H1 (cell line): ENCODE measurements around the gene FGF1. TPM values are rescaled to one million over a fixed set of nuclear protein-coding genes. Genes with fewer than 3 reads are reported as not detected.

ENCODE experiments used
- ASH2L ChIP-seq: fragments of 200-600, 300-600 bp; sonication (generic); IDR thresholded peaks from one replicate; pipeline ENCODE4 v1.7.1; 2017; ENCODE audit warnings: low read length
- BCL11A ChIP-seq, 2 experiments: IDR thresholded peaks; one replicate each; pipeline ENCODE4 v1.6.1; 2011; ENCODE audit warnings: low read depth in 2 of 2, low read length in 2 of 2, mild to moderate bottlenecking in 2 of 2
- CHD7 ChIP-seq: fragments of 300-600 bp; sonication (generic); IDR thresholded peaks from 2 replicates; pipeline ENCODE4 v1.7.1; 2012; ENCODE audit warnings: low read length, moderate library complexity, mild to moderate bottlenecking, inconsistent platforms; ENCODE audit not compliant: insufficient replicate concordance
- HDAC6 ChIP-seq: IDR thresholded peaks from one replicate; pipeline ENCODE4 v1.7.1; 2012; ENCODE audit warnings: low read depth, mild to moderate bottlenecking, inconsistent platforms, low read length, moderate library complexity
- JUND ChIP-seq: IDR thresholded peaks from 2 replicates; pipeline ENCODE4 v1.6.1; 2011; ENCODE audit warnings: mild to moderate bottlenecking, improper control_type of control experiment, low read length
- SP2 ChIP-seq: IDR thresholded peaks from 2 replicates; pipeline ENCODE4 v1.6.1; 2012; ENCODE audit warnings: mild to moderate bottlenecking, low read length, inconsistent platforms
- TCF12 ChIP-seq: IDR thresholded peaks from 2 replicates; pipeline ENCODE4 v1.6.1; 2011; ENCODE audit warnings: low read depth, mild to moderate bottlenecking, low read length
- polyA plus RNA-seq, 7 experiments: library from polyadenylated mRNA; depleted of rRNA in 3 of 7; stranded (reverse) in 5 of 7; unstranded in 2 of 7; fragments of >200 nt in 5 of 7; fragments of 200-250 nt in 2 of 7; gene quantifications; 1 replicate in 5 of 7; 2 replicates in 1 of 7; 4 replicates in 1 of 7; pipeline versions ENCODE4 v1.2.1 to v1.2.3, GENCODE V29; 2011 to 2013; ENCODE audit warnings: missing spikeins in 2 of 7, mixed read lengths in 2 of 7
- total RNA-seq: library from RNA; stranded (reverse); fragmentation: NEBNext Ultra II Directional; extraction: Animal tissue kit (Norgen Biotek cat#: 25700); gene quantifications from 2 replicates; pipeline ENCODE4 v1.2.1, GENCODE V29; 2021

The FGF1 gene
- total and polyA plus RNA-seq, 2 of the 8 experiments (the other 6 are each of a cell fraction or from before 2014, with no cell fraction given): 0.30 to 0.50 TPM

GRCh38 chr5:142690667-142691066 lies 4.8 kb upstream of the FGF1 start (continued):
- no peak for TF ChIP-seq CHD7
- no peak for TF ChIP-seq BCL11A (IDR thresholded peaks at IDR 0.05; ENCODE audit: low read depth in 2 of 2, low read length in 2 of 2)
- TF ChIP-seq HDAC6: no peak
- TF ChIP-seq TCF12: no peak
- no peak for TF ChIP-seq ASH2L
- no peak for TF ChIP-seq JUND
- TF ChIP-seq SP2: no peak
